ENCODE measurements around the gene VASN. TPM values are rescaled to one million over a fixed set of nuclear protein-coding genes. Genes with fewer than 3 reads are reported as not detected.

VASN gene
- total RNA-seq, 1 donor from 2014 or later, result 4.0 TPM

DNA sequence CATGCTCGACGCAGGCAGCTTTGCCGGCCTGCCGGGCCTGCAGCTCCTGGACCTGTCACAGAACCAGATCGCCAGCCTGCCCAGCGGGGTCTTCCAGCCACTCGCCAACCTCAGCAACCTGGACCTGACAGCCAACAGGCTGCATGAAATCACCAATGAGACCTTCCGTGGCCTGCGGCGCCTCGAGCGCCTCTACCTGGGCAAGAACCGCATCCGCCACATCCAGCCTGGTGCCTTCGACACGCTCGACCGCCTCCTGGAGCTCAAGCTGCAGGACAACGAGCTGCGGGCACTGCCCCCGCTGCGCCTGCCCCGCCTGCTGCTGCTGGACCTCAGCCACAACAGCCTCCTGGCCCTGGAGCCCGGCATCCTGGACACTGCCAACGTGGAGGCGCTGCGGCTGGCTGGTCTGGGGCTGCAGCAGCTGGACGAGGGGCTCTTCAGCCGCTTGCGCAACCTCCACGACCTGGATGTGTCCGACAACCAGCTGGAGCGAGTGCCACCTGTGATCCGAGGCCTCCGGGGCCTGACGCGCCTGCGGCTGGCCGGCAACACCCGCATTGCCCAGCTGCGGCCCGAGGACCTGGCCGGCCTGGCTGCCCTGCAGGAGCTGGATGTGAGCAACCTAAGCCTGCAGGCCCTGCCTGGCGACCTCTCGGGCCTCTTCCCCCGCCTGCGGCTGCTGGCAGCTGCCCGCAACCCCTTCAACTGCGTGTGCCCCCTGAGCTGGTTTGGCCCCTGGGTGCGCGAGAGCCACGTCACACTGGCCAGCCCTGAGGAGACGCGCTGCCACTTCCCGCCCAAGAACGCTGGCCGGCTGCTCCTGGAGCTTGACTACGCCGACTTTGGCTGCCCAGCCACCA lies 9.7 kb downstream of the VASN start:
- TF ChIP-seq, protein P1, sequence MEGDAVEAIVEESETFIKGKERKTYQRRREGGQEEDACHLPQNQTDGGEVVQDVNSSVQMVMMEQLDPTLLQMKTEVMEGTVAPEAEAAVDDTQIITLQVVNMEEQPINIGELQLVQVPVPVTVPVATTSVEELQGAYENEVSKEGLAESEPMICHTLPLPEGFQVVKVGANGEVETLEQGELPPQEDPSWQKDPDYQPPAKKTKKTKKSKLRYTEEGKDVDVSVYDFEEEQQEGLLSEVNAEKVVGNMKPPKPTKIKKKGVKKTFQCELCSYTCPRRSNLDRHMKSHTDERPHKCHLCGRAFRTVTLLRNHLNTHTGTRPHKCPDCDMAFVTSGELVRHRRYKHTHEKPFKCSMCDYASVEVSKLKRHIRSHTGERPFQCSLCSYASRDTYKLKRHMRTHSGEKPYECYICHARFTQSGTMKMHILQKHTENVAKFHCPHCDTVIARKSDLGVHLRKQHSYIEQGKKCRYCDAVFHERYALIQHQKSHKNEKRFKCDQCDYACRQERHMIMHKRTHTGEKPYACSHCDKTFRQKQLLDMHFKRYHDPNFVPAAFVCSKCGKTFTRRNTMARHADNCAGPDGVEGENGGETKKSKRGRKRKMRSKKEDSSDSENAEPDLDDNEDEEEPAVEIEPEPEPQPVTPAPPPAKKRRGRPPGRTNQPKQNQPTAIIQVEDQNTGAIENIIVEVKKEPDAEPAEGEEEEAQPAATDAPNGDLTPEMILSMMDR (IDR thresholded peaks at IDR 0.05; ENCODE audit: unreplicated experiment), result no peak
- no peaks in the 10 kb centered on the region for H3K9me3 Mint-ChIP-seq (ENCODE audit: low read depth)
- H3K27me3 Mint-ChIP-seq, result no peaks in the 10 kb centered on the region
- DNase-seq (ENCODE audit: low spot score, unreplicated experiment), result no peak
- no peaks in the 10 kb centered on the region for H3K36me3 Mint-ChIP-seq (ENCODE audit: insufficient read depth)
- no peak overlapping the region for H3K4me3 Mint-ChIP-seq (ENCODE audit: low read depth)
- H3K27ac Mint-ChIP-seq, result no peak overlapping the region
- peaks cover 23% of the 10 kb centered on the region for H3K4me1 Mint-ChIP-seq (ENCODE audit: low read depth)

DNA sequence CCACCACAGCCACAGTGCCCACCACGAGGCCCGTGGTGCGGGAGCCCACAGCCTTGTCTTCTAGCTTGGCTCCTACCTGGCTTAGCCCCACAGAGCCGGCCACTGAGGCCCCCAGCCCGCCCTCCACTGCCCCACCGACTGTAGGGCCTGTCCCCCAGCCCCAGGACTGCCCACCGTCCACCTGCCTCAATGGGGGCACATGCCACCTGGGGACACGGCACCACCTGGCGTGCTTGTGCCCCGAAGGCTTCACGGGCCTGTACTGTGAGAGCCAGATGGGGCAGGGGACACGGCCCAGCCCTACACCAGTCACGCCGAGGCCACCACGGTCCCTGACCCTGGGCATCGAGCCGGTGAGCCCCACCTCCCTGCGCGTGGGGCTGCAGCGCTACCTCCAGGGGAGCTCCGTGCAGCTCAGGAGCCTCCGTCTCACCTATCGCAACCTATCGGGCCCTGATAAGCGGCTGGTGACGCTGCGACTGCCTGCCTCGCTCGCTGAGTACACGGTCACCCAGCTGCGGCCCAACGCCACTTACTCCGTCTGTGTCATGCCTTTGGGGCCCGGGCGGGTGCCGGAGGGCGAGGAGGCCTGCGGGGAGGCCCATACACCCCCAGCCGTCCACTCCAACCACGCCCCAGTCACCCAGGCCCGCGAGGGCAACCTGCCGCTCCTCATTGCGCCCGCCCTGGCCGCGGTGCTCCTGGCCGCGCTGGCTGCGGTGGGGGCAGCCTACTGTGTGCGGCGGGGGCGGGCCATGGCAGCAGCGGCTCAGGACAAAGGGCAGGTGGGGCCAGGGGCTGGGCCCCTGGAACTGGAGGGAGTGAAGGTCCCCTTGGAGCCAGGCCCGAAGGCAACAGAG lies 10.5 kb downstream of the VASN start:
- TF ChIP-seq, protein P1 (IDR thresholded peaks at IDR 0.05; ENCODE audit: unreplicated experiment), result no peak
- no peak for DNase-seq (ENCODE audit: low spot score, unreplicated experiment)
- no peaks in the 10 kb centered on the region for H3K27me3 Mint-ChIP-seq
- H3K36me3 Mint-ChIP-seq (ENCODE audit: insufficient read depth), result no peaks in the 10 kb centered on the region
- H3K27ac Mint-ChIP-seq, result no peak overlapping the region
- H3K4me3 Mint-ChIP-seq (ENCODE audit: low read depth), result no peak overlapping the region
- H3K9me3 Mint-ChIP-seq (ENCODE audit: low read depth), result no peaks in the 10 kb centered on the region
- H3K4me1 Mint-ChIP-seq (ENCODE audit: low read depth), result peaks cover 21% of the 10 kb centered on the region

DNA sequence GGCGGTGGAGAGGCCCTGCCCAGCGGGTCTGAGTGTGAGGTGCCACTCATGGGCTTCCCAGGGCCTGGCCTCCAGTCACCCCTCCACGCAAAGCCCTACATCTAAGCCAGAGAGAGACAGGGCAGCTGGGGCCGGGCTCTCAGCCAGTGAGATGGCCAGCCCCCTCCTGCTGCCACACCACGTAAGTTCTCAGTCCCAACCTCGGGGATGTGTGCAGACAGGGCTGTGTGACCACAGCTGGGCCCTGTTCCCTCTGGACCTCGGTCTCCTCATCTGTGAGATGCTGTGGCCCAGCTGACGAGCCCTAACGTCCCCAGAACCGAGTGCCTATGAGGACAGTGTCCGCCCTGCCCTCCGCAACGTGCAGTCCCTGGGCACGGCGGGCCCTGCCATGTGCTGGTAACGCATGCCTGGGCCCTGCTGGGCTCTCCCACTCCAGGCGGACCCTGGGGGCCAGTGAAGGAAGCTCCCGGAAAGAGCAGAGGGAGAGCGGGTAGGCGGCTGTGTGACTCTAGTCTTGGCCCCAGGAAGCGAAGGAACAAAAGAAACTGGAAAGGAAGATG lies 11.2 kb downstream of the VASN start:
- no peak overlapping the region for H3K4me3 Mint-ChIP-seq (ENCODE audit: low read depth)
- no peaks in the 10 kb centered on the region for H3K9me3 Mint-ChIP-seq (ENCODE audit: low read depth)
- peaks cover 14% of the 10 kb centered on the region for H3K4me1 Mint-ChIP-seq (ENCODE audit: low read depth)
- TF ChIP-seq, protein P1 (IDR thresholded peaks at IDR 0.05; ENCODE audit: unreplicated experiment), result no peak
- H3K36me3 Mint-ChIP-seq (ENCODE audit: insufficient read depth), result no peaks in the 10 kb centered on the region
- DNase-seq (ENCODE audit: low spot score, unreplicated experiment), result no peak
- H3K27me3 Mint-ChIP-seq, result no peaks in the 10 kb centered on the region
- peak overlapping the region; percentile 74 for H3K27ac Mint-ChIP-seq

DNA sequence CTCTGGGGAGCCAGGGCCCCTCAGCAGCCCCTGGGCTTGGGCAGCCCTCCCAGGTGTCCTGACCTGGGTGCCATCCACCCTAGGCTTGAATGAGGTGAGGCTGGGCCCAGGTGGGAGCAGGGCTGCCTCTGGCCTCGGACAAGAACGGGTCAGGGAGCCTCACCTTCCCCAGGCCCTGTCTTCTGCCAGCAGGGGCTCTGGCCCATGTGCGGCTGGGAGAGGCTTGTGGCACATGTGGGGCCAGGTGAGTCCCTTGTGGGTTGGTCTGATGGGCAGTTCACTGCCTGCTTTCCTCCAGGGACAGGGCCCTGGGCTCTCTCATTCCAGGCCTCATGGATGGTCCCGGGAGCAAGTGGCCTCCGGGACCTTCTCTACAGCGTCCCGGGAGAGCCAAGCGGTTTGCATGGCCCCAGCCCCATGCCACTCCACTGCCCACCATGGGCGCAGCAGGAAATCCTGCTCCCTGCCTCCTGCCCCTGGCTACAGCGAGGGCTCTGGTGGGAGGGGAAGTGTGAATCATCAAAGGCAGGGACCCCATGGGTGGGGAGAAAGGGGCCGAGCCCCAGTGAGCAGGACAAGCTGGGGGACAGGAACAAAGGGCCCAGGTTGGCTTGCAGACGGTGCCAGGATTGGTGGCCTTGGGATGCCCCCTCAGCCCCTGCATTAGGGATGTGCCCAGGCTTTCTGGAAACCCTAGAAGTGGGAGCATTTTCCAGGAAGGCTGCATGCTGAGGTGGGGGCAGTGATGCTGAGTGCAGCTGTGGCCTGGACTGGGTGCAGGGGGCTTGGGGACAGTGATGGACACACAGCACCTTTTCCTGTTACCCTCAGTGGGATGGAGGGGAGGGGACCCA lies 12.2 kb downstream of the VASN start:
- no peak for DNase-seq (ENCODE audit: low spot score, unreplicated experiment)
- H3K27ac Mint-ChIP-seq, result no peak overlapping the region

More for the DNA sequence above, 12.2 kb downstream of the VASN start:
- Mint-ChIP-seq H3K27me3 (no peaks in the 10 kb centered on the region), H3K9me3 (ENCODE audit: low read depth) (no peaks in the 10 kb centered on the region), H3K36me3 (ENCODE audit: insufficient read depth) (no peaks in the 10 kb centered on the region), H3K4me3 (ENCODE audit: low read depth) (no peak overlapping the region), H3K4me1 (ENCODE audit: low read depth) (peaks cover 11% of the 10 kb centered on the region)
- TF ChIP-seq, protein P1 (IDR thresholded peaks at IDR 0.05; ENCODE audit: unreplicated experiment), result no peak

Data from progenitor cell of endocrine pancreas (in vitro differentiated cells).